HepG2 (cell line): ENCODE measurements around the gene WEE1.

Experiments used
- ASH2L ChIP-seq: fragments of 300-600, 200-600 bp; sonication (generic); IDR thresholded peaks from 2 replicates; pipeline ENCODE4 v1.7.0; 2017; ENCODE audit warnings: low read depth, mild to moderate bottlenecking, moderate library complexity, mixed read lengths, low read length; ENCODE audit not compliant: insufficient read length
- CTCF ChIP-seq: sonication (generic); formaldehyde crosslinking; IDR thresholded peaks from 2 replicates; pipeline ENCODE4 v1.5.0; 2020; ENCODE audit warnings: mild to moderate bottlenecking, missing genetic modification reagents, moderate library complexity
- DRAP1 ChIP-seq: IDR thresholded peaks from 2 replicates; pipeline ENCODE4 v1.6.1; 2016; ENCODE audit warnings: missing genetic modification reagents, missing compliant biosample characterization
- FOXK2 ChIP-seq: fragments of 450-650 bp; IDR thresholded peaks from 2 replicates; pipeline ENCODE4 v1.6.1; 2016
- REST ChIP-seq, 2 experiments: IDR thresholded peaks; 2 replicates each; pipeline ENCODE4 v1.6.1; 2011 to 2012; ENCODE audit warnings: low read length in 2 of 2, borderline replicate concordance in 1 of 2, low read depth in 1 of 2, mild to moderate bottlenecking in 1 of 2, moderate library complexity in 1 of 2
- SRSF9 ChIP-seq: fragments of 200-400 bp; formaldehyde crosslinking; IDR thresholded peaks from 2 replicates; pipeline ENCODE4 v1.6.1; 2018; ENCODE audit warnings: borderline replicate concordance, mild to moderate bottlenecking, low read depth, low read length; ENCODE audit not compliant: insufficient read depth, poor library complexity, severe bottlenecking
- STAT6 ChIP-seq: sonication (generic); formaldehyde crosslinking; IDR thresholded peaks from 2 replicates; pipeline ENCODE4 v1.4.0; 2020; ENCODE audit warnings: missing genetic modification reagents, mild to moderate bottlenecking, borderline replicate concordance
- ZBTB10 ChIP-seq: sonication (generic); formaldehyde crosslinking; IDR thresholded peaks from 2 replicates; pipeline ENCODE4 v1.4.0; 2020; ENCODE audit warnings: missing genetic modification reagents, borderline replicate concordance
- ZNF768 ChIP-seq: sonication (generic); formaldehyde crosslinking; IDR thresholded peaks from 2 replicates; pipeline ENCODE4 v1.4.0; 2020; ENCODE audit warnings: missing genetic modification reagents

GRCh38 chr11:9562716-9563115, 10.8 kb upstream of the WEE1 start:
- no peak for TF ChIP-seq SRSF9
- no peak for TF ChIP-seq ZBTB10 (CRISPR knock-in tag)
- TF ChIP-seq REST (IDR thresholded peaks at IDR 0.05; ENCODE audit: borderline replicate concordance in 1 of 2, low read depth in 1 of 2, low read length in 2 of 2), result no peak
- TF ChIP-seq CTCF, result no peak
- no peak for TF ChIP-seq STAT6 (CRISPR knock-in tag)
- no peak for TF ChIP-seq ASH2L
- TF ChIP-seq ZNF768 (CRISPR knock-in tag), result no peak
- TF ChIP-seq FOXK2, result no peak
- TF ChIP-seq DRAP1 (CRISPR knock-in tag), result no peak
